BE2C (cell line): ENCODE measurements around the gene FLT4.

Source experiments
- DNase-seq: peaks from one replicate; pipeline ENCODE4 v3.0.0-alpha.2; 2020
- H3K27me3 ChIP-seq: fragments of 250-450 bp; sonication (Bioruptor Pico); 2 replicates; pipeline ENCODE4 v1.5.1; 2020; ENCODE audit warnings: mild to moderate bottlenecking
- H3K36me3 ChIP-seq: fragments of 250-450 bp; sonication (Bioruptor Pico); 2 replicates; pipeline ENCODE4 v1.5.1; 2020; ENCODE audit warnings: mild to moderate bottlenecking
- H3K4me1 ChIP-seq: fragments of 250-450 bp; sonication (Bioruptor Pico); 2 replicates; pipeline ENCODE4 v1.5.1; 2020
- H3K4me3 ChIP-seq: 2 replicates; pipeline ENCODE4 v1.5.1; 2011; ENCODE audit warnings: low read depth, low read length
- H3K9me3 ChIP-seq: fragments of 250-450 bp; sonication (Bioruptor Pico); 2 replicates; pipeline ENCODE4 v1.5.1; 2020
- TF ChIP-seq, protein P1 (sequence below): IDR thresholded peaks from 2 replicates; pipeline ENCODE4 v1.5.1; 2012; ENCODE audit warnings: mild to moderate bottlenecking, low read depth, low read length

Gene FLT4

DNA sequence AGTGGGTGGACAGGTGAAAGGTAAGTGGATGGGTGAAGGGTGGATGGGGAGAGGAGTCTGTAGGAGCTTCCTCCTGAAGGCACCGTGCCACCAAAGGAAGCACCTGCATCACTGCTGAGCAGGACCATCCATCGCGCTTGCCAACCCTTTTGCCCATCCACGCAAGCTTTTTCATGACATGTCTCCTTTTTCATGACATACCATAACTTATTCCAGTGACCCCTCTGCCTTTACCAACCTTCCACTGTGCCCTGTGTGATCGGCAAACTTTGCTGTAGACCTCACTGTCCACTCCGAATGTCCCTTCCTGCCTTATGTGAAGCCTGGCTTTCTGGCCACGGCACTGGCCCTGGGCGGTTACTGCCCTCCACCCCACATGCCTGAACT, 13.4 kb downstream of the FLT4 start:
- TF ChIP-seq, protein P1, sequence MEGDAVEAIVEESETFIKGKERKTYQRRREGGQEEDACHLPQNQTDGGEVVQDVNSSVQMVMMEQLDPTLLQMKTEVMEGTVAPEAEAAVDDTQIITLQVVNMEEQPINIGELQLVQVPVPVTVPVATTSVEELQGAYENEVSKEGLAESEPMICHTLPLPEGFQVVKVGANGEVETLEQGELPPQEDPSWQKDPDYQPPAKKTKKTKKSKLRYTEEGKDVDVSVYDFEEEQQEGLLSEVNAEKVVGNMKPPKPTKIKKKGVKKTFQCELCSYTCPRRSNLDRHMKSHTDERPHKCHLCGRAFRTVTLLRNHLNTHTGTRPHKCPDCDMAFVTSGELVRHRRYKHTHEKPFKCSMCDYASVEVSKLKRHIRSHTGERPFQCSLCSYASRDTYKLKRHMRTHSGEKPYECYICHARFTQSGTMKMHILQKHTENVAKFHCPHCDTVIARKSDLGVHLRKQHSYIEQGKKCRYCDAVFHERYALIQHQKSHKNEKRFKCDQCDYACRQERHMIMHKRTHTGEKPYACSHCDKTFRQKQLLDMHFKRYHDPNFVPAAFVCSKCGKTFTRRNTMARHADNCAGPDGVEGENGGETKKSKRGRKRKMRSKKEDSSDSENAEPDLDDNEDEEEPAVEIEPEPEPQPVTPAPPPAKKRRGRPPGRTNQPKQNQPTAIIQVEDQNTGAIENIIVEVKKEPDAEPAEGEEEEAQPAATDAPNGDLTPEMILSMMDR: no peak
- Histone ChIP-seq H3K27me3 (no peaks in the 10 kb centered on the region), H3K4me3 (no peak overlapping the region), H3K9me3 (no peaks in the 10 kb centered on the region; the same call in 1 of the 2 replicates), H3K36me3 (no peaks in the 10 kb centered on the region), H3K4me1 (no peaks in the 10 kb centered on the region)
- DNase-seq: no peak

DNA sequence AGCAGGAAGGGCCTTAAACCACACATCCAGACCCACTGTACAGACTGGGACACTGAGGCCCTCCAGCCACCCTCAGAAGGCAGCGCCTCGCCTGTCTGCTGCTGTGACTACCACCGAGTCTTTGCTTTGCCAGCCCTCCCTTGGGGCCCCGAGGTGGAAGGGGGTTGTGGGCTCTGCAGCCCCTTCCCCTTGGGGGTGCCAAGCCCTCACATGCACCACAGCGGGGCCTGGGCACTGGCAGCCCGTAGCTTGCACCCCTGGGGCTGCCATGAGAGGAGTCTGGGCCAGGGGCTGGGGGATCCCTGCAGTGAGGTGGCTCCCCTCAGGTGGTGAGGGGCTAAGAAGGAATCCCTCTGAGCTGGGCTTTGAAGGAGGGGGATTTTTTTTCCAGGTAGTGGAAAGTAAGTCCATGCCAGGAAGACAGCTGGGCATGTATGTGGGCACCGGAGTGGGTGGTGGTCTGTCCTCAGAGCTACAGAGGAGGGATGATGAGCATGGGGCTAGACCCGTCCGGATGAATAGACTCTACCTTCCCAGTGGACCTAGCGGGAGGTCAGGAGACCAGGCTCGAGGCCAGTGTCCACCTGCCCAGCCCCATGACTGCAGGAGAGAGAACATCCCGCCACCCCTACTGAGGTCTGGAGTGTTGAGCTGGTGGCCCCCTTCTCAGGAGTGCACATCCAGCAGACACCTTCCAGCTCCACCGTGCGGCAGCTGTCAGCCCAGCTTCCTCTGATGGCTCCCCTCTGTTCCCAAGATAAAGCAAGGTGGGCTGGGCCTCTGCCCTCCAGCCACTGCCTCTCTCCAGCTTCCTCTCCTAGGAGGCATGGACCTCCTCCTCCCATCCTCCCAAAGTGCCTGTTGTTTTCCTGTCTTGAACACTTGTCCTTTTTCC, 15.9 kb downstream of the FLT4 start:
- no peak for DNase-seq
- no peak overlapping the region for H3K4me3 ChIP-seq
- no peaks in the 10 kb centered on the region; the same call in 1 of the 2 replicates for H3K9me3 ChIP-seq
- TF ChIP-seq, protein P1: no peak
- no peaks in the 10 kb centered on the region for H3K4me1 ChIP-seq
- H3K36me3 ChIP-seq: no peaks in the 10 kb centered on the region
- no peaks in the 10 kb centered on the region for H3K27me3 ChIP-seq

DNA sequence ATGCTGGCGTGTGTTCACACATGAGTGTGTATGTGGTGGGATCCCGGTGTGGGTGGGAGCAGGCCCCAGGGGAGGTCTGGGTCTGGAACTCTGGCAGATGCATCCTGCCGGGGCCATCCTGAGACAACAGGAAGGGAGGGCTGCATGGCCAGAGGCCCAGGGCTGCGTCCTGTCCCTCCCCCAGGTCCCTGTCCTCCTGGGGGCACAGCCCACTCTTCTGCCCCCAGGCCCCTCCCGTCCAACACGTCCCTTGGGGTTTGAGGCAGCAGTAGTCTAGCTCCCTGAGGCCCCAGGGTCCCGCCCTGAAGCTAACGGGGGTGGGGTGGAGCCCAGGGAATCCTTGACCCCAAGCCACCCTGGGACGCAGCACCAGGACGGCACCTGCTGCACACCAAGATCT, 16.6 kb downstream of the FLT4 start:
- H3K4me1 ChIP-seq: no peaks in the 10 kb centered on the region

DNA sequence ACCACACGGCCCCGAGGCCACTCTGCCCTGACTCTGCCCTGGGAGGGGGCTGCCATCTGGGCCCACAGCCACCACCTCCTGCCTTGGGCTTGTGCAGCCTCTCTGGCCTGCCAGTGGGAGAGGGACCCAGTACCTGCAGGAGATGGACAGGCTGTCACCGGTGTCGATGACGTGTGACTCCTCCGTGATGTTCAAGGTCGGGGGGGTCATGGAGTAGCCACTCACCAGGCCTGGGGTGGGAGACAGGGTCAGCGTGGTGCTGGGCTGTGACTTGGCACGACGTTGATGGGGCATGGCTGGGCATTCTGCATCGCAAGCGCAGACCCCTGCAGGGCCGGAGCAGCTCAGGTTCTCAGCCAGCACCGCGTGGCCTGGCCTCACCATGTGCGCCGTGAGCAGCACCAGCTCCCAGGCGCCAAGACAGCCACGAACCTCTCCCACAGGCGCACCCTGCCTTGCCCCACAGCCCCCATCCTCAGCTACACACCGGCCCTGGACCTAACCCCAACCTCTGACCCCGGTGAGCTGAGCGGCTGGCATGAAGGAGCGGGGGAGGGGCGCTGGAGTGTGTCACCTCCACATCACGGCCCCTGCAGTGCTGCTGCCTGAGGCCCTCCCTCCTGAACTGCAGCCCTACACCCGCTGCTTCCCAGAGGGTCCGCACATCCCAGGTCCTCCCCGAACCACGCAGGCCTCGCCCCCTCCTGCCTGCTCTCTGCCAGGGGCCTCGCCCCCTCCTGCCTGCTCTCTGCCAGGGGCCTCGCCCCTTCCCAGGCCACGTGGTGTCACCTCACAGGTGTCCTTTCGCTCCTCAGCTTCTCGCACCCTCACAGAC, 17.6 kb downstream of the FLT4 start:
- no peak for DNase-seq
- Histone ChIP-seq H3K27me3 (no peaks in the 10 kb centered on the region), H3K9me3 (no peaks in the 10 kb centered on the region; the same call in 1 of the 2 replicates), H3K4me1 (no peaks in the 10 kb centered on the region), H3K36me3 (no peaks in the 10 kb centered on the region), H3K4me3 (no peak overlapping the region)
- TF ChIP-seq, protein P1: no peak

More for the DNA sequence above, 16.6 kb downstream of the FLT4 start:
- no peak for DNase-seq
- H3K27me3 ChIP-seq: no peaks in the 10 kb centered on the region
- H3K9me3 ChIP-seq: no peaks in the 10 kb centered on the region; the same call in 1 of the 2 replicates
- TF ChIP-seq, protein P1: no peak
- no peak overlapping the region for H3K4me3 ChIP-seq
- no peaks in the 10 kb centered on the region for H3K36me3 ChIP-seq

GRCh38 chr5:180630426-180630825, 19.0 kb downstream of the FLT4 start:
- DNase-seq: no peak
- Histone ChIP-seq H3K4me3 (no peak overlapping the region), H3K27me3 (no peaks in the 10 kb centered on the region), H3K36me3 (no peaks in the 10 kb centered on the region), H3K9me3 (no peaks in the 10 kb centered on the region; the same call in 1 of the 2 replicates), H3K4me1 (no peaks in the 10 kb centered on the region)
- TF ChIP-seq, protein P1: no peak
